Pancreas (tissue), 10 donors: ENCODE results near the gene RAB19. TPM values are rescaled to one million over a fixed set of nuclear protein-coding genes. Genes with fewer than 3 reads are reported as not detected.
A peak's percentile ranks its signal among the peaks of the same experiment; 100 is the strongest.
"Not testable (repeated sequence)": the region's sequence is repeated elsewhere in the genome, so short reads cannot be mapped to it uniquely, and the experiment has no call there.

Experiments used
- ATAC-seq, 4 donors: fragments of 200-7000 bp; cut with Tn5 transposase; one replicate each; pipeline versions ENCODE4 v1.8.0 to v1.9.1; 2020; ENCODE audit warnings: mild to moderate bottlenecking in 4 of 4, moderate library complexity in 4 of 4
- DNase-seq, 6 donors: peaks; one replicate each; pipeline ENCODE4 v3.0.0-alpha.2; 2020
- FAIRE-seq: peaks from 2 replicates; lab custom pipeline; 2012; peaks lifted over from hg19 to GRCh38; lab: Jason Lieb, UNC
- H3K27ac ChIP-seq, 4 donors: fragments of 200-600 bp; sonication (generic); 1 replicate in 3 of 4; 2 replicates in 1 of 4; pipeline versions ENCODE4 v1.5.0 to v1.8.0; 2020
- H3K27me3 ChIP-seq, 4 donors: fragments of 200-600 bp; one replicate each; pipeline ENCODE4 v1.8.0; 2021
- H3K36me3 ChIP-seq, 3 donors: fragments of 200-600 bp; sonication (generic) in 1 of 3; one replicate each; pipeline versions ENCODE4 v1.5.0 to v1.8.0; 2020 to 2021
- H3K4me1 ChIP-seq, 3 donors: fragments of 200-600 bp; one replicate each; pipeline ENCODE4 v1.8.0; 2021
- H3K4me3 ChIP-seq, 4 donors: fragments of 200-600 bp; sonication (generic) in 2 of 4; one replicate each; pipeline versions ENCODE4 v1.5.0 to v1.8.0; 2020 to 2021
- H3K9me3 ChIP-seq, 4 donors: fragments of 200-600 bp; one replicate each; pipeline ENCODE4 v1.8.0; 2021
- WGBS, 2 donors: extraction: QIAGEN DNeasy Blood & Tissue Kit; methylation state at CpG; one replicate each; pipeline ENCODE4 v1.1.7; 2013; 5-methylcytosine and 5-hydroxymethylcytosine counted together
- intact Hi-C, 3 donors: fragments of 100-400 bp; cut with DNase I; formaldehyde crosslinking; loops; one replicate each; pipeline versions ENCODE4 v1.11.1 to v1.14.2; 2022
- polyA plus RNA-seq, 2 donors: library from polyadenylated mRNA; stranded (reverse); fragments of 200-250 nt; gene quantifications; one replicate each; pipeline ENCODE4 v1.2.3, GENCODE V29; 2013
- total RNA-seq, 6 donors: library from RNA; stranded (reverse); fragmentation: NEBNext Ultra II Directional in 4 of 6; extraction: Animal tissue kit (Norgen Biotek cat#: 25700) in 4 of 6; gene quantifications; one replicate each; pipeline versions ENCODE4 v1.2.1 to v1.2.4, GENCODE V29; 2021 to 2023
- TF ChIP-seq, protein P1 (sequence below), 4 donors: fragments of 200-600 bp; sonication (generic) in 3 of 4; IDR thresholded peaks; one replicate each; pipeline versions ENCODE4 v1.5.0 to v1.8.0; 2021; ENCODE audit warnings: antibody characterized with exemption in 4 of 4
- donor health status: healthy with polysubstance abuse.
- donor health status: DM: no; HTN: no; CAD: no; lungs with moderate emphysema.
- donor health status: DM: no; HTN: no; CAD: no.
- donor health status: control.
- donor health status: control.
- donor health status: Bipolar disorder and iron deficiency.
- donor health status: DM: yes; HTN: yes; CAD: no.
- donor health status: DM: no; HTN: no; CAD: no.
- donor health status: DM: no; HTN: no; CAD: no.
- donor health status: DM: yes; HTN: yes; CAD: no.

Gene RAB19
- total and polyA plus RNA-seq, 8 donors = 1.5 to 10.7 (median 6.1) TPM

GRCh38 chr7:140448781-140449480 is 45.1 kb downstream of the RAB19 start:
- TF ChIP-seq, protein P1, sequence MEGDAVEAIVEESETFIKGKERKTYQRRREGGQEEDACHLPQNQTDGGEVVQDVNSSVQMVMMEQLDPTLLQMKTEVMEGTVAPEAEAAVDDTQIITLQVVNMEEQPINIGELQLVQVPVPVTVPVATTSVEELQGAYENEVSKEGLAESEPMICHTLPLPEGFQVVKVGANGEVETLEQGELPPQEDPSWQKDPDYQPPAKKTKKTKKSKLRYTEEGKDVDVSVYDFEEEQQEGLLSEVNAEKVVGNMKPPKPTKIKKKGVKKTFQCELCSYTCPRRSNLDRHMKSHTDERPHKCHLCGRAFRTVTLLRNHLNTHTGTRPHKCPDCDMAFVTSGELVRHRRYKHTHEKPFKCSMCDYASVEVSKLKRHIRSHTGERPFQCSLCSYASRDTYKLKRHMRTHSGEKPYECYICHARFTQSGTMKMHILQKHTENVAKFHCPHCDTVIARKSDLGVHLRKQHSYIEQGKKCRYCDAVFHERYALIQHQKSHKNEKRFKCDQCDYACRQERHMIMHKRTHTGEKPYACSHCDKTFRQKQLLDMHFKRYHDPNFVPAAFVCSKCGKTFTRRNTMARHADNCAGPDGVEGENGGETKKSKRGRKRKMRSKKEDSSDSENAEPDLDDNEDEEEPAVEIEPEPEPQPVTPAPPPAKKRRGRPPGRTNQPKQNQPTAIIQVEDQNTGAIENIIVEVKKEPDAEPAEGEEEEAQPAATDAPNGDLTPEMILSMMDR (IDR thresholded peaks at IDR 0.05) = no peak
- Histone ChIP-seq H3K9me3 (no peaks in the 10 kb centered on the region), H3K4me3 (no peak overlapping the region), H3K36me3 (peaks cover 0 to 5% (median 0%) of the 10 kb centered on the region in 3 donors), H3K27ac (no peak overlapping the region), H3K27me3 (no peaks in the 10 kb centered on the region), H3K4me1 (peaks cover 0 to 5% (median 0%) of the 10 kb centered on the region in 3 donors)
- no peak for ATAC-seq
- WGBS, 2 donors = 85 to 89% methylated on average over 4 of the region's 4 CpGs
- no peak for FAIRE-seq
- intact Hi-C loops = no loop called here
- DNase-seq = no peak

- Histone ChIP-seq H3K4me1 (peaks cover 0 to 10% (median 0%) of the 10 kb centered on the region in 3 donors), H3K36me3 (peaks cover 0 to 28% (median 4%) of the 10 kb centered on the region in 3 donors), H3K4me3 (no peak overlapping the region), H3K27ac (no peak overlapping the region), H3K27me3 (no peaks in the 10 kb centered on the region), H3K9me3 (no peaks in the 10 kb centered on the region)
- 67 to 84% methylated on average over 1 of the region's 1 CpG for WGBS, 2 donors
- intact Hi-C loops = no loop called here
- no peak for FAIRE-seq
- TF ChIP-seq, protein P1 (IDR thresholded peaks at IDR 0.05) = no peak
- DNase-seq = no peak
- ATAC-seq = no peak
These were observed 47.9 kb downstream of the RAB19 start for GRCh38 chr7:140451716-140452115.

- intact Hi-C loops = no loop called here
- Histone ChIP-seq H3K36me3 (peaks cover 0 to 43% (median 9%) of the 10 kb centered on the region in 3 donors), H3K4me3 (no peak overlapping the region), H3K27ac (no peak overlapping the region), H3K9me3 (no peaks in the 10 kb centered on the region), H3K27me3 (no peaks in the 10 kb centered on the region), H3K4me1 (peaks cover 0 to 12% (median 0%) of the 10 kb centered on the region in 3 donors)
- TF ChIP-seq, protein P1 (IDR thresholded peaks at IDR 0.05) = no peak
- no peak for DNase-seq
- 55 to 57% methylated on average over 4 of the region's 4 CpGs for WGBS, 2 donors
- ATAC-seq = no peak
- FAIRE-seq = peak; percentile 87
These were observed 49.4 kb downstream of the RAB19 start for GRCh38 chr7:140453273-140453672.

- H3K9me3 ChIP-seq, intact Hi-C loops, H3K27me3 ChIP-seq, FAIRE-seq, H3K4me3 ChIP-seq: not testable (repeated sequence)
- Histone ChIP-seq H3K36me3 (peaks cover 0 to 51% (median 12%) of the 10 kb centered on the region in 3 donors), H3K4me1 (peaks cover 0 to 12% (median 0%) of the 10 kb centered on the region in 3 donors), H3K27ac (peak overlapping the region in 1 of 4 donors; percentile 20)
- ATAC-seq (peak; percentile 37 to 82 (median 70)), DNase-seq (peak in 3 of 6 donors; percentile 31 to 49 (median 38))
- WGBS, 2 donors = 58 to 60% methylated on average over 9 of the region's 9 CpGs
These were observed 50.2 kb downstream of the RAB19 start for GRCh38 chr7:140453785-140454656.

DNA sequence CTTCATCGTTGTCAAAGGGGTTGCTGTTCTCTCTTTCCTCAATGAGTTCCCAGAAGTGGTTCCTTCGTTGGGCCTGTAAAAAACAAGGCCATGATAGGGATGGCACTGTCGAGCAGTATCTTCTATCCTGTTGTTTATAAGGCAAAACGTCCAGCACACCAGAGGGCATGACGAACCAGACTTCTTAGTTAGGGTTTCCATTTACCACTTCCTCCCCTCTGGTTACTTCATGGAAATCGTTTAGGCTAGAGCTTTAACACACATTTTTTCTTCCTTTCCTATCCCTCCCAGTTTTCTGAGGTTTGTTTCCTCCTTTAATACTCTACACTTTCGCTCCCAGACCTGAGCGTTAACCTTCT is 50.8 kb downstream of the RAB19 start:
- peak overlapping the region in 1 of 4 donors; percentile 20 for H3K27ac ChIP-seq
- H3K9me3 ChIP-seq = no peaks in the 10 kb centered on the region
- 60 to 61% methylated on average over 8 of the region's 8 CpGs for WGBS, 2 donors
- intact Hi-C loops = no loop called here
- DNase-seq (no peak), ATAC-seq (peak in 3 of 4 donors; percentile 11 to 26 (median 14)), FAIRE-seq (no peak)
- peaks cover 0 to 56% (median 12%) of the 10 kb centered on the region in 3 donors for H3K36me3 ChIP-seq
- no peak overlapping the region for H3K4me3 ChIP-seq
- no peaks in the 10 kb centered on the region for H3K27me3 ChIP-seq
- H3K4me1 ChIP-seq = peaks cover 0 to 12% (median 0%) of the 10 kb centered on the region in 3 donors
- TF ChIP-seq, protein P1 (IDR thresholded peaks at IDR 0.05) = no peak
